HG02885 (cell line): ENCODE results near the gene NPS.
A peak's percentile ranks its signal among the peaks of the same experiment; 100 is the strongest.

Experiments used
- ATAC-seq: cut with Tn5 transposase; IDR thresholded peaks from one replicate; pipeline ENCODE4 v1.9.1; 2021; ENCODE audit warnings: mild to moderate bottlenecking; ENCODE audit not compliant: unreplicated experiment, poor library complexity

The NPS gene

GRCh38 chr10:127553417-127553816, 4.3 kb downstream of the NPS start:
- ATAC-seq: no peak

- no peak for ATAC-seq
These were observed 7.8 kb downstream of the NPS start for GRCh38 chr10:127556916-127557315.

DNA sequence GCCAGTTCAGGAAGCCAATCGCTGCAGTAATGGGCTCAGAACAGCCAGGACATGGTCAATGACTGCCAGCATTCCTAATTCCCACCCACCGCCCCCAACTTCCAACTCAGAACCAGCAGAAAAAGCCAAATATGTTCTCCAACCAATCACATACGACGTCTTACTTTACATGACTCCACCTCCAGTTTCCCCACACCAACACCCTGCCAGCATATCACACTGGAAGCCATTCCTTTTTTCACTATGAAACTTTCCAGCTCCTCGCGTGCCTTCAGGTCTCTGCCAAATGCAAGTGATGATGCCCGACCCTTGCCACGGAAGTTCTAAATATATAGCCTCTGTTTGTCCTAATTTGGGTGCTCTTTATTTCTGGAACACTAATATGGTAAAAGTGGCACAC, 12.5 kb downstream of the NPS start:
- no peak for ATAC-seq

GRCh38 chr10:127563718-127564553, 14.8 kb downstream of the NPS start:
- ATAC-seq: peak; percentile 64

DNA sequence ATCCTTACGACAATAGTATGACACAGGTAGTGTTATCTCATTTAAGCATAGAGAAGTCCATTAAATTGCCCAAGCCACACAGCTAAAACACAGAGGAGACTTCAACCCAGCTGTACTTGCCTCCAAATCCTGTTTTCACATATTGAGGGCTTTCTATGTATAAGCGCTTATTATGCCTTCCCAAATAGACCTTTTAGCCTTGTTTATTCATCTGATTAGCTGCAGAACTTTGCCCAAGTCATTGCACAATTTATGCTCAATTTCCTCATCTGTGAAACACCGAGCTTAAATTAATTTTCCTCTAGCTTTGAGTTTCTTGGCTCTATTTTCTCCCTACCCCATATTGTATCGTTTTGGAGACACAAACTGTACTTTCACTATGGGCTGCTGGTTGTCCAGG, 15.5 kb downstream of the NPS start:
- no peak for ATAC-seq

- ATAC-seq: no peak
These were observed 16.5 kb downstream of the NPS start for GRCh38 chr10:127565583-127565982.

- ATAC-seq: no peak
These were observed 20.1 kb downstream of the NPS start for GRCh38 chr10:127569210-127569609.

DNA sequence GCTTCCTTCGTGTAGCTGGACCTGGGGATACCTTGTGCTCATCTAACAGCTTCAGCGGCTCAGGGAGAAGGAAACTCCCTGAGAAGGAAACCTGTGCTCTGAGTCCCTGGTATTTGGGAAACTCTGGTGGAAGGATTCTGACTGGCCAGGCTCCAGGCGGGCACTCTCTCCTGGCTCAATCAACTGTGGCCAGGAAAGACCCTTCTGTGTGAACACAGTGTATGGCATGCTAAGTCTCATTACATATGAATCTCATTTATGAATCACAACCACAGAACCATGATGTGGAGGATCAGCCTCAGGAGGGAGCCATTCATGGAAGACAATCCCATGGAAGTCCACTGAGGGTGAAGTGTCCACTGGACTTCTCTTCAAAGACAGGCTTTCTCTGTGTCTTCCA, 20.9 kb downstream of the NPS start:
- no peak for ATAC-seq

DNA sequence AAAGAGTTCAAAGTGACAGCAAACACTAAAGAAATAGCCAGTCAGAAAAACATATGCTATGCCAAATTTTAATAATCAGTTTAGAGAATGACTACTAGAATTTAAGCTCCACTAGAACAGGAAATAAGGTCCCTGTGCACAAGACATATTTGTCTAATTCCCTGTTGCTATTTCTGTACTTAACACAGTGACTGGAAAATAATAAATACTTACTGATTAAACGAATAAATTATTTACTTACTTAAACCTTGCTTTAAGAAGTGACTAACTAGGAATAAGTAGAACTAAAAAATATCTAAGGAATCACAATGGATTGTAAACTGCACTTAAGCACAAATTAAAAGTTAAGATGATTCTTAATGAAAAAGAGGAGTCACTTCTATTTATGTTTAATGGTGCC, 22.3 kb downstream of the NPS start:
- no peak for ATAC-seq

DNA sequence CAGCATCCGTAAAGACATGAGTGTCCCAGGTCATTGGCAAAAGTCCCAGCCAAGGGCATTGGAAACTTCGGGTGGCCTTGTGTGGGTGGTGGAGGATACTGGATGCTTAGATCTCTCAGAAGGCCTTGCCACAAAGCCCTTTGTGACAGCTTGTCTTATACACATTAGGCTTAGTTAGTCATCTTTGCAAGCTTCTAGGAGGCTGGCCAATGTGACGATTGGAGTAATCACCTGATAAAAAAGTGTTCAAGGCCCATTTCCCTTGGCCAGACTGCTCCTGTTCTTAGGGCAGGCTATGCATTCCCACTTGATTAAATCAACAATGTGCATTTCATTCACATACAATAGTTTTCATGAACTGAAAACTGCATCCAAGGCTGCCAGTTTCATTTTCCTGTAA, 26.9 kb downstream of the NPS start:
- ATAC-seq: no peak

DNA sequence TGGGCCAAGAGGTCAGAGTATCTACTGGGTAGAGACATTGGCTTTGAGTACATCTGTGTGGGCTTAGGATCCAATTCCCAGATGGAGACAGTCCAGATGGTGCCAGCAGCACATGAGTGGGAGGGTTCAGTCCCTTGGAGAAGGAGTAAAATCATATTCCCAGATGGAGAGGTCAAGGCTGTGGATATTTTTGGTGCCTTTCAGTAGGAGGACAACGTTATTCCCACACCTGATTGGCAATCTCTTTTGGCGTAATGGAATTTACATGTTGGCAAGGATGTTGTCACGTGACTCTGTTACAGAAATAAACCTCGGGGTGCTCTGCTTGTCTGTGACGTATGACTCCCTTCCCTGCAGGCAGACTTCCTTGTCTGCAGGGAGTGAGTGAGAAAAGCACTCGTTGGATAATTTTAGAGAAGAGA, 27.6 kb downstream of the NPS start:
- ATAC-seq: no peak

- ATAC-seq: no peak
These were observed 28.5 kb downstream of the NPS start for GRCh38 chr10:127577376-127578258.

- ATAC-seq: no peak
These were observed 29.3 kb downstream of the NPS start for GRCh38 chr10:127578259-127578960.

- ATAC-seq: no peak
These were observed 29.8 kb downstream of the NPS start for GRCh38 chr10:127578961-127579305.

DNA sequence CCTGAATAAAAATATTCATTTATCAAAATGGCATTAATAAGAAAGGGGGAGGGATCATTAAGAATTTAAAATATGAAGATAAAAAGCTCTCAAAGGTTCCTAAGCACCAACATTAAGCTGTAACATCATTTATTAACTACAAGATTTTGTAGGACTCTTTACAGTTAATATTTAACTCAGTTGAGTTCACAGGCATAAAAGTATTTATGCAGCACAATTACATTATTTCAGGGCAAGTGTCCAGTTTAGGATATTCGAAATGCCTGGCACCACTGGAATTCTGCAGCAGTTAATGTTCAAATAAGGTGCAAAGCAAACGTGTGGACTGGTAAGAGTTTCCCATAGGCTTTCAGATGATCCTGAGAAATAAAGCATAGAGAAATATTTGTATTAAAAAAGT, 30.5 kb downstream of the NPS start:
- ATAC-seq: no peak

- ATAC-seq: no peak
These were observed 31.7 kb downstream of the NPS start for GRCh38 chr10:127580822-127581221.

- no peak for ATAC-seq
These were observed 36.5 kb downstream of the NPS start for GRCh38 chr10:127585519-127586023.

- ATAC-seq: no peak
These were observed 38.7 kb downstream of the NPS start for GRCh38 chr10:127587668-127588365.

GRCh38 chr10:127592586-127592985, 43.5 kb downstream of the NPS start:
- no peak for ATAC-seq

DNA sequence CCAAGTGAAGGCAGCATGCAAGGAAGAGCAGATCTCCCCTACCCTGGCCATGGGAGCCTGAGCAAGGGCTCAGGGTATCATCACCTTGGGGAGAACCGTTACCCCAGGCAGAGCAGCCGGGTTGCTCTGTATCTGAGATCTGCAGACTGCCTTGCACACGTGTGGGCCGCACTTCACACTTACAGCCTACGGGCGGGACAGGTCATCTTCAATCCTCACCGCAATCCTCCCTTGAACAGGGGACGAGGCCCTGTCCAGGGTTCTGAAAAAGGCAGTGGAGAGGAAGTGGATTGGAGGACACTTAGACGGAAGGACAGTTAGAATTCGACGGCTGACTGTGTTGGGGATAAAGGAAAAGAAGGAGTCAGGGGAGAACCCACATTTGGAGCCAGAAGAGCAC, 51.4 kb downstream of the NPS start:
- no peak for ATAC-seq
